ENCODE data around the gene CHRM1. TPM values are rescaled to one million over a fixed set of nuclear protein-coding genes. Genes with fewer than 3 reads are reported as not detected.
A peak's percentile ranks its signal among the peaks of the same experiment; 100 is the strongest.

The CHRM1 gene
- total RNA-seq, 2 donors from 2014 or later: 1.2 to 1.8 TPM

DNA sequence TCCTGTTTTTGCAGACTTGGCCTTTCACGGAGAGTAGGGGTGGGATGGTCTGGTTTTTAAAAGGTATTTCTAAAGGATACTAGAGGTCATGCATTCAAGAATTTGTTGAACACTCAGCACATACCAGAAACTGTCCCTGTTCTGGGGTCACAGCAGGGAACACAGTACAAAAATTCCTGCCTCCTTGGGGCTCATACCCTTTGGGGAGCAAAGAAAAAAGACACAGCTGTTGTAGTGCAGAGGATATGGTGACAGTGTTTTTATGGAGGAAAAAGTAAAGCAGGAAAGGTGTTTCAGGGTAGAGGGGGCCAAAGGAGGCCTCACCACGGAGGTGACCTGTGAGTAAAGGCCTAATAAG lies 32.1 kb downstream of the CHRM1 start:
- no peak for DNase-seq
- no peak overlapping the region for H3K4me3 ChIP-seq
- no peaks in the 10 kb centered on the region for H3K9me3 ChIP-seq
- H3K9ac ChIP-seq (ENCODE audit: low read depth in 2 of 2, low read length in 2 of 2): peak overlapping the region in 1 of 2 donors; percentile 7
- TF ChIP-seq, protein P1, sequence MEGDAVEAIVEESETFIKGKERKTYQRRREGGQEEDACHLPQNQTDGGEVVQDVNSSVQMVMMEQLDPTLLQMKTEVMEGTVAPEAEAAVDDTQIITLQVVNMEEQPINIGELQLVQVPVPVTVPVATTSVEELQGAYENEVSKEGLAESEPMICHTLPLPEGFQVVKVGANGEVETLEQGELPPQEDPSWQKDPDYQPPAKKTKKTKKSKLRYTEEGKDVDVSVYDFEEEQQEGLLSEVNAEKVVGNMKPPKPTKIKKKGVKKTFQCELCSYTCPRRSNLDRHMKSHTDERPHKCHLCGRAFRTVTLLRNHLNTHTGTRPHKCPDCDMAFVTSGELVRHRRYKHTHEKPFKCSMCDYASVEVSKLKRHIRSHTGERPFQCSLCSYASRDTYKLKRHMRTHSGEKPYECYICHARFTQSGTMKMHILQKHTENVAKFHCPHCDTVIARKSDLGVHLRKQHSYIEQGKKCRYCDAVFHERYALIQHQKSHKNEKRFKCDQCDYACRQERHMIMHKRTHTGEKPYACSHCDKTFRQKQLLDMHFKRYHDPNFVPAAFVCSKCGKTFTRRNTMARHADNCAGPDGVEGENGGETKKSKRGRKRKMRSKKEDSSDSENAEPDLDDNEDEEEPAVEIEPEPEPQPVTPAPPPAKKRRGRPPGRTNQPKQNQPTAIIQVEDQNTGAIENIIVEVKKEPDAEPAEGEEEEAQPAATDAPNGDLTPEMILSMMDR (IDR thresholded peaks at IDR 0.05): no peak
- intact Hi-C loops (cut with DNase I): no loop called here
- H3K36me3 ChIP-seq: peaks cover 35% of the 10 kb centered on the region
- H3K27ac ChIP-seq: peak overlapping the region; percentile 54
- H3K4me1 ChIP-seq: no peaks in the 10 kb centered on the region
- no peaks in the 10 kb centered on the region for H3K27me3 ChIP-seq

DNA sequence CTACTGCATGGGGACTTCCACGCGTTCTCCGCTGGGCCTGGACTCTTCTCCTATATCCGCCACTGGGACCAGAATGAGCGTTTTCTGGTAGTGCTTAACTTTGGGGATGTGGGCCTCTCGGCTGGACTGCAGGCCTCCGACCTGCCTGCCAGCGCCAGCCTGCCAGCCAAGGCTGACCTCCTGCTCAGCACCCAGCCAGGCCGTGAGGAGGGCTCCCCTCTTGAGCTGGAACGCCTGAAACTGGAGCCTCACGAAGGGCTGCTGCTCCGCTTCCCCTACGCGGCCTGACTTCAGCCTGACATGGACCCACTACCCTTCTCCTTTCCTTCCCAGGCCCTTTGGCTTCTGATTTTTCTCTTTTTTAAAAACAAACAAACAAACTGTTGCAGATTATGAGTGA lies 32.8 kb downstream of the CHRM1 start:
- H3K27ac ChIP-seq: no peak overlapping the region
- no peaks in the 10 kb centered on the region for H3K27me3 ChIP-seq
- DNase-seq: no peak
- no peak overlapping the region for H3K9ac ChIP-seq (ENCODE audit: low read depth in 2 of 2, low read length in 2 of 2)
- no peaks in the 10 kb centered on the region for H3K4me1 ChIP-seq
- H3K36me3 ChIP-seq: peaks cover 38% of the 10 kb centered on the region
- intact Hi-C loops (cut with DNase I): no loop called here
- TF ChIP-seq, protein P1 (IDR thresholded peaks at IDR 0.05): no peak
- no peaks in the 10 kb centered on the region for H3K9me3 ChIP-seq
- H3K4me3 ChIP-seq: no peak overlapping the region

DNA sequence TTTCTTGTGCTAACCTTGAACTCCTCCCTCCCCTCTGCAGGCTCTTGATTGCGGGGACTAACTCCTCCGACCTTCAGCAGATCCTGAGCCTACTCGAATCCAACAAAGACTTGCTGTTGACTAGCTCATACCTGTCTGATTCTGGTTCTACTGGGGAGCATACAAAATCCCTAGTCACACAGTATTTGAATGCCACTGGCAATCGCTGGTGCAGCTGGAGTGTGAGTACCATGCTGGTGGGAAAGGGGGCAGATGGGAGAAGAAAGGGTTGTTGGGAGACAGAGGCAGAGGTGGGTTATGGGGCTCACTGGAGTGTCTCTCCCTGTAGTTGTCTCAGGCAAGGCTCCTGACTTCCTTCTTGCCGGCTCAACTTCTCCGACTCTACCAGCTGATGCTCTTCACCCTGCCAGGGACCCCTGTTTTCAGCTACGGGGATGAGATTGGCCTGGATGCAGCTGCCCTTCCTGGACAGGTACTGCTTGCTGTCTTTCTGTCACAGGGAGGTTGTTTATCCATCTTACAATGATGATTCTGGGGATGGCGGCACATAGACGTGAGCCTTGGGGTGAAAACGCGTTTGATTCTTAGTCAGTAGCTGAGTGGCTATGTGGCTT lies 35.9 kb downstream of the CHRM1 start:
- Histone ChIP-seq H3K36me3 (peaks cover 42% of the 10 kb centered on the region), H3K4me3 (no peak overlapping the region), H3K9ac (ENCODE audit: low read depth in 2 of 2, low read length in 2 of 2) (no peak overlapping the region), H3K27me3 (no peaks in the 10 kb centered on the region), H3K27ac (no peak overlapping the region), H3K9me3 (no peaks in the 10 kb centered on the region), H3K4me1 (peaks cover 5% of the 10 kb centered on the region)
- intact Hi-C loops (cut with DNase I): no loop called here
- DNase-seq: no peak
- TF ChIP-seq, protein P1 (IDR thresholded peaks at IDR 0.05): no peak

DNA sequence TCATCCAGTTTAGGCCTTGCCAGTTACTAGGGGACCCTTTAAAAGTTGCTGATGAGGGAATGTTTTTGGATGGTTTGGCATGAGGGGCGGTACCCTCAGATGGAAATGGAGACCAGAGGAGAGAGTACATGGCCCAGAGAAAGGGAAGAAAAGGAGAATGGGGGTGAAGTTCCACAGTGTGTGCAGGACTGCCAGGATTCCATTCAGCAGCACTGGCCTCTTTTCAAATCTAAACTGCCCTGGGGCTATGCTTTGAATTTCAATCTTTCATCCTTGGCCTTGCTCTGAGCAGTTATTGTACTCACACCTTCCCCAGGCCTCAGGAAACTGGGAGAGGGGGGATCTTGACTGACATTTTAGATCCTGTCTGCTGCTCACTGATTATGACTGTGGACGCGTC lies 37.5 kb downstream of the CHRM1 start:
- TF ChIP-seq, protein P1 (IDR thresholded peaks at IDR 0.05): no peak
- no peak overlapping the region for H3K27ac ChIP-seq
- peaks cover 13% of the 10 kb centered on the region for H3K4me1 ChIP-seq
- intact Hi-C loops (cut with DNase I): no loop called here
- H3K9ac ChIP-seq (ENCODE audit: low read depth in 2 of 2, low read length in 2 of 2): peak overlapping the region; percentile 13 to 98
- no peak overlapping the region for H3K4me3 ChIP-seq
- no peaks in the 10 kb centered on the region for H3K27me3 ChIP-seq
- H3K9me3 ChIP-seq: no peaks in the 10 kb centered on the region
- DNase-seq: no peak
- H3K36me3 ChIP-seq: peaks cover 35% of the 10 kb centered on the region

DNA sequence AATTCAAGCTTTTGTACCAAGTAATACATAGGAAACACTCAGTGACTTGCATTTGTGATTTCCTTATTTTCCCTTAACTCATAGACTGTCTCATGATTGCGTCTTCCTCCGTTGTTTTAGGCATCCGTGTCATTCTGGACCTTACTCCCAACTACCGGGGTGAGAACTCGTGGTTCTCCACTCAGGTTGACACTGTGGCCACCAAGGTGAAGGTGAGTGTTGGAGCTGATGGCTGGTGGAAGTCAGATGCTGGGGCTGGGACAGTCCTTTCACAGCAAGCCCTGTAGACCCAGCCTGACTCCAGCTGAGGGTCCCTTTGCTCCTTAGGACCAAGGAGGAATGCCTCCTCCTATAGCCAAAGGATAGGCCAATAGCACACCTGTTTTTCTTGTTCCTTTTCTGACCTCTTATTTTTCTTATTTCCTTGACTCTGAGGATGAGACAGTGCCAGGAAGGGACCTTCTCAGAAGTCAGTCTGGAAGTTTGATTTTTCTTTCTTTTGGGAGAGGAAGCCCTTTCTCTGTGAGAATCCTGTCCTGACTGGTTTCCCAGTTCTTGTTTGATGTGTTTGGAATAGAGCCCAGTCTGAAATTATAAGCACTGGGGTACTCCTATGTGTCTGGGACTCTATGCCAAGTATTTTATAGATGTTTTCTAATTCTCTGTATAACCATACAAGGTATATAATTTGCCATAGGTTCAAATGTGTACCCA lies 38.2 kb downstream of the CHRM1 start:
- peaks cover 13% of the 10 kb centered on the region for H3K4me1 ChIP-seq
- H3K4me3 ChIP-seq: peak overlapping the region; percentile 2
- TF ChIP-seq, protein P1 (IDR thresholded peaks at IDR 0.05): no peak
- H3K36me3 ChIP-seq: peaks cover 32% of the 10 kb centered on the region
- no peaks in the 10 kb centered on the region for H3K9me3 ChIP-seq
- H3K9ac ChIP-seq (ENCODE audit: low read depth in 2 of 2, low read length in 2 of 2): peak overlapping the region; percentile 15 to 98
- H3K27me3 ChIP-seq: no peaks in the 10 kb centered on the region
- intact Hi-C loops (cut with DNase I): no loop called here
- no peak for DNase-seq
- H3K27ac ChIP-seq: peak overlapping the region; percentile 99

Data from colonic mucosa (tissue), 4 donors.